Sigmoid colon (tissue), 7 donors: ENCODE measurements around the gene PRKACB. TPM values are rescaled to one million over a fixed set of nuclear protein-coding genes. Genes with fewer than 3 reads are reported as not detected.

ENCODE experiments used
- DNase-seq: peaks from one replicate; pipeline ENCODE4 v3.0.0-alpha.2; 2019
- H3K27ac ChIP-seq, 4 donors: fragments of 200-600 bp; sonication (generic); one replicate each; pipeline ENCODE4 v1.5.1; 2016 to 2019; ENCODE audit warnings: mild to moderate bottlenecking in 1 of 4
- H3K27me3 ChIP-seq, 3 donors: fragments of 200-600 bp; sonication (generic); one replicate each; pipeline ENCODE4 v1.5.1; 2019; ENCODE audit warnings: mild to moderate bottlenecking in 1 of 3
- H3K36me3 ChIP-seq, 4 donors: fragments of 200-600 bp; sonication (generic); one replicate each; pipeline ENCODE4 v1.5.1; 2016 to 2019
- H3K4me1 ChIP-seq, 4 donors: fragments of 200-600 bp; sonication (generic); one replicate each; pipeline ENCODE4 v1.5.1; 2017 to 2019
- H3K4me3 ChIP-seq, 4 donors: fragments of 200-600 bp; sonication (generic); one replicate each; pipeline ENCODE4 v1.5.1; 2017 to 2019; ENCODE audit warnings: mild to moderate bottlenecking in 2 of 4, moderate library complexity in 1 of 4
- H3K9me3 ChIP-seq, 4 donors: fragments of 200-600 bp in 3 of 4; sonication (generic) in 3 of 4; one replicate each; pipeline versions ENCODE4 v1.5.1 to v1.6.1; 2013 to 2019
- CTCF ChIP-seq, 4 experiments: fragments of 450-650 bp in 3 of 4; fragments of 200-600 bp in 1 of 4; IDR thresholded peaks; one replicate each; pipeline ENCODE4 v1.5.1; 2016 to 2019; ENCODE audit warnings: antibody characterized with exemption in 4 of 4, mild to moderate bottlenecking in 3 of 4, moderate library complexity in 2 of 4
- EP300 ChIP-seq, 4 donors: sonication (generic); formaldehyde crosslinking; IDR thresholded peaks; one replicate each; pipeline ENCODE4 v1.6.1; 2017; ENCODE audit warnings: antibody characterized with exemption in 4 of 4
- POLR2A ChIP-seq, 2 donors: fragments of 450-650 bp; IDR thresholded peaks; one replicate each; pipeline ENCODE4 v1.6.1; 2016; ENCODE audit warnings: antibody characterized with exemption in 2 of 2, mild to moderate bottlenecking in 2 of 2, moderate library complexity in 2 of 2
- POLR2AphosphoS5 ChIP-seq, 4 donors: sonication (generic); formaldehyde crosslinking; IDR thresholded peaks; one replicate each; pipeline ENCODE4 v1.6.1; 2017; ENCODE audit warnings: antibody characterized with exemption in 4 of 4
- WGBS, 2 donors: extraction: QIAGEN DNeasy Blood & Tissue Kit; methylation state at CpG; one replicate each; pipeline ENCODE4 v1.1.7; 2013; 5-methylcytosine and 5-hydroxymethylcytosine counted together
- intact Hi-C: fragments of 100-400 bp; cut with DNase I; formaldehyde crosslinking; loops from one replicate; pipeline ENCODE4 v1.15.1; 2023
- polyA plus RNA-seq, 3 donors: library from polyadenylated mRNA; stranded (reverse); fragments of 200-250 nt; gene quantifications; one replicate each; pipeline ENCODE4 v1.2.3, GENCODE V29; 2013
- total RNA-seq, 4 donors: library from RNA; depleted of rRNA; stranded (reverse); fragments of >200 nt; gene quantifications; one replicate each; pipeline ENCODE4 v1.1.0, GENCODE V29; 2016
- donor health status: healthy with polysubstance abuse.
- donor health status: Bipolar disorder and iron deficiency.
- donor health status: healthy.

The PRKACB gene
- total and polyA plus RNA-seq, 7 donors = 35.5 to 67.9 (median 55.6) TPM

- Histone ChIP-seq H3K4me3 (no peak overlapping the region), H3K27ac (no peak overlapping the region), H3K27me3 (no peaks in the 10 kb centered on the region), H3K4me1 (peaks cover 0 to 13% (median 3%) of the 10 kb centered on the region in 4 donors), H3K9me3 (no peaks in the 10 kb centered on the region), H3K36me3 (no peaks in the 10 kb centered on the region)
- WGBS, 2 donors = 19 to 62% methylated on average over 2 of the region's 2 CpGs
- intact Hi-C loops = no loop called here
- TF ChIP-seq CTCF (IDR thresholded peaks at IDR 0.05) (no peak), POLR2AphosphoS5 (IDR thresholded peaks at IDR 0.05) (no peak), EP300 (IDR thresholded peaks at IDR 0.05) (no peak), POLR2A (IDR thresholded peaks at IDR 0.05) (no peak)
- no peak for DNase-seq
Observed at GRCh38 chr1:84168783-84169182, 24.7 kb downstream of the PRKACB start.

- DNase-seq = no peak
Observed at GRCh38 chr1:84170171-84170570, 26.1 kb downstream of the PRKACB start.

GRCh38 chr1:84171481-84171880 lies 27.4 kb downstream of the PRKACB start:
- Histone ChIP-seq H3K27ac (no peak overlapping the region), H3K4me1 (peaks cover 0 to 13% (median 4%) of the 10 kb centered on the region in 4 donors), H3K27me3 (no peaks in the 10 kb centered on the region), H3K36me3 (no peaks in the 10 kb centered on the region), H3K9me3 (no peaks in the 10 kb centered on the region), H3K4me3 (no peak overlapping the region)
- intact Hi-C loops = no loop called here
- DNase-seq = no peak
- TF ChIP-seq CTCF (IDR thresholded peaks at IDR 0.05) (no peak), POLR2A (IDR thresholded peaks at IDR 0.05) (no peak), EP300 (IDR thresholded peaks at IDR 0.05) (no peak)
- 74 to 82% methylated on average over 2 of the region's 2 CpGs for WGBS, 2 donors

More at GRCh38 chr1:84170171-84170570, 26.1 kb downstream of the PRKACB start:
- no peaks in the 10 kb centered on the region for H3K36me3 ChIP-seq
- no peaks in the 10 kb centered on the region for H3K27me3 ChIP-seq
- no peak overlapping the region for H3K27ac ChIP-seq
- no peak overlapping the region for H3K4me3 ChIP-seq
- no peaks in the 10 kb centered on the region for H3K9me3 ChIP-seq
- 81 to 89% methylated on average over 1 of the region's 1 CpG for WGBS, 2 donors
- no peak for TF ChIP-seq CTCF (IDR thresholded peaks at IDR 0.05)
- no peak for TF ChIP-seq EP300 (IDR thresholded peaks at IDR 0.05)
- TF ChIP-seq POLR2A (IDR thresholded peaks at IDR 0.05) = no peak
- TF ChIP-seq POLR2AphosphoS5 (IDR thresholded peaks at IDR 0.05) = no peak
- H3K4me1 ChIP-seq = peaks cover 0 to 13% (median 5%) of the 10 kb centered on the region in 4 donors
- intact Hi-C loops = no loop called here

GRCh38 chr1:84174051-84174556 lies 30.0 kb downstream of the PRKACB start:
- Histone ChIP-seq H3K4me3 (no peak overlapping the region), H3K36me3 (no peaks in the 10 kb centered on the region), H3K27me3 (no peaks in the 10 kb centered on the region), H3K4me1 (peaks cover 0 to 13% (median 4%) of the 10 kb centered on the region in 4 donors), H3K9me3 (no peaks in the 10 kb centered on the region), H3K27ac (no peak overlapping the region)
- DNase-seq = no peak
- WGBS, 2 donors = 75% methylated on average over 4 of the region's 4 CpGs
- no peak for TF ChIP-seq CTCF (IDR thresholded peaks at IDR 0.05)
- no peak for TF ChIP-seq POLR2A (IDR thresholded peaks at IDR 0.05)
- TF ChIP-seq POLR2AphosphoS5 (IDR thresholded peaks at IDR 0.05) = no peak
- TF ChIP-seq EP300 (IDR thresholded peaks at IDR 0.05) = no peak
- intact Hi-C loops = no loop called here
